Duodenal mucosa (tissue), 2 donors: ENCODE results near the gene CDC23.
"Not testable (repeated sequence)": the region's sequence is repeated elsewhere in the genome, so short reads cannot be mapped to it uniquely, and the experiment has no call there.

Experiments used
- H3K27ac ChIP-seq: one replicate; pipeline ENCODE4 v1.7.0; 2013; ENCODE audit warnings: low read depth, low read length
- H3K27me3 ChIP-seq, 2 donors: one replicate each; pipeline ENCODE4 v1.7.0; 2013; ENCODE audit warnings: low read length in 2 of 2, control low read depth in 1 of 2; ENCODE audit not compliant: insufficient read depth in 2 of 2, control insufficient read depth in 1 of 2
- H3K36me3 ChIP-seq, 2 donors: one replicate each; pipeline ENCODE4 v1.7.0; 2013; ENCODE audit warnings: low read length in 2 of 2, control low read depth in 1 of 2; ENCODE audit not compliant: insufficient read depth in 2 of 2, control insufficient read depth in 1 of 2
- H3K4me1 ChIP-seq, 2 donors: one replicate each; pipeline ENCODE4 v1.7.0; 2013; ENCODE audit warnings: low read length in 2 of 2, control low read depth in 1 of 2; ENCODE audit not compliant: insufficient read depth in 2 of 2, control insufficient read depth in 1 of 2
- H3K4me3 ChIP-seq, 2 donors: one replicate each; pipeline ENCODE4 v1.7.0; 2013; ENCODE audit warnings: low read length in 2 of 2, low read depth in 1 of 2
- H3K9ac ChIP-seq, 2 donors: one replicate each; pipeline ENCODE4 v1.7.0; 2013; ENCODE audit warnings: low read length in 2 of 2, low read depth in 1 of 2
- H3K9me3 ChIP-seq, 2 donors: one replicate each; pipeline ENCODE4 v1.7.0; 2013; ENCODE audit warnings: low read length in 2 of 2, control low read depth in 1 of 2; ENCODE audit not compliant: control insufficient read depth in 1 of 2

CDC23 gene

DNA sequence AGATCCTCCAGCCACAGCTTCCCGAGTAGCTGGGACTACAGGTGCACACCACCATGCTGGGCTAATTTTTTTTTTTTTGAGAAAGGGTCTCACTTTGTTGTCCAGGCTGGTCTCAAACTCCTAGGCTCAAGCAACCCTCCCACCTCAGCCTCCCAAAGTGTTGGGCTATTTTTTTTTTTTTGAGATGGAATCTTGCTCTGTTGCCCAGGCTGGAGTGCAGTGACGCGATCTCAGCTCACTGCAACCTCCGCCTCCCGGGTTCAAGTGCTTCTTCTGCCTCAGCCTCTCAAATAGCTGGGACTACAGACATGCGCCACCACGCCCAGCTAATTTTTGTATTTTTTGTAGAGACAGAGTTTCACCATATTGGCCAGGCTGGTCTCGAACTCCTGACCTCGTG is 57.1 kb downstream of the CDC23 start:
- H3K4me1 ChIP-seq, H3K27ac ChIP-seq, H3K9me3 ChIP-seq, H3K27me3 ChIP-seq, H3K4me3 ChIP-seq, H3K9ac ChIP-seq: not testable (repeated sequence)
- peaks cover 32 to 43% of the 10 kb centered on the region in 2 donors for H3K36me3 ChIP-seq

DNA sequence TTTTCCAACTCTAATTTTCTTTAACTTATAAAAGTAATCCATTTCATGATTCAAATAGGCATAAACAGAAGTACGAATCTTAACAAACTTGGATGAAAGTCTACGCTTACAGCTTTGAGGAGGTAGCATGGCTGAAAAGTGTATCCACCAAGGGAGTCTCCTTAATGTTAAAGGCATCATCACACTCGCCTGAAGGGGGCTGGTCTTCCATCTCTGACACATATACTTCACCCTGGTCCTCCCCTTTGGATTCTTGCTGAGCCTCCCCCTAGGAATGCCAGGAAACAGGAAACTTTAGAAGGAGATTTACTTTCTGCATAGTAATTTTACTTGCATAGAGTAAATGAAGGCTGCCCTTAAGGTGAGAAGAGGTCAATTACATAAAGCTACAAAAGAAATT is 63.6 kb downstream of the CDC23 start:
- Histone ChIP-seq H3K36me3 (no peaks in the 10 kb centered on the region), H3K9ac (no peak overlapping the region), H3K4me1 (no peaks in the 10 kb centered on the region), H3K27me3 (no peaks in the 10 kb centered on the region), H3K27ac (no peak overlapping the region), H3K9me3 (no peaks in the 10 kb centered on the region), H3K4me3 (no peak overlapping the region)

DNA sequence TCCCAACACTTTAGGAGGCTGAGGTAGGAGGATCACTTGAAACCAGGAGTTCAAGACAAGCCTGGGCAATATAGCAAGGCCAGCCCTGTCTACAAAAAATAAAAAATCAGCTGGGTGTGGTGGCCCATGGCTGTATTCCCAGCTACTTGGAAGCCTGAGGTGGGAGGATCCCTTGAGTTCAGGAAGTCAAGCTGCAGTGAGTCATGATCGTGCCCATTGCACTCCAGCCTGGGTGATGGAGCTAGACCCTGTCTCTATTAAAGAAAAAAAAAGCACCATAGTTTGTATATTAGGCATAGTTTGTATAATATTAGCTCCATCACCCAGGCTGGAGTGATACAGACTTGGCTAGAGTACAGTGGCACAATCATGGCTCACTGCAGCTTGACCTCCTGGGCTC is 64.3 kb downstream of the CDC23 start:
- Histone ChIP-seq H3K4me1 (no peaks in the 10 kb centered on the region), H3K27ac (no peak overlapping the region), H3K36me3 (no peaks in the 10 kb centered on the region), H3K27me3 (no peaks in the 10 kb centered on the region), H3K4me3 (no peak overlapping the region), H3K9ac (no peak overlapping the region), H3K9me3 (no peaks in the 10 kb centered on the region)

DNA sequence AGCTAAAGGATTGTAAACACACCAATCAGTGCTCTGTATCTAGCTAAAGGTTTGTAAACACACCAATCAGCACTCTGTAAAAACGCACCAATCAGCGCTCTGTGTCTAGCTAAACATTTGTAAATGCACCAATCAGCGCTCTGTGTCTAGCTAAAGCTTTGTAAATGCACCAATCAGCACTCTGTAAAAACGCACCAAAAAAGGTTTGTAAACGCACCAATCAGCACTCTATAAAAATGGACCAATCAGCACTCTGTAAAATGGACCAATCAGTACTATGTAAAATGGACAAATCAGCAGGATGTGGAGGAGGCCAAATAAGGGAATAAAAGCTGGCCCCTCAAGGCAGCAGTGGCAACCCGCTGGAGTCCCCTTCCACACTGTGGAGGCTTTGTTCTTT is 69.5 kb downstream of the CDC23 start:
- H3K9ac ChIP-seq, H3K9me3 ChIP-seq, H3K4me3 ChIP-seq, H3K27ac ChIP-seq, H3K4me1 ChIP-seq, H3K27me3 ChIP-seq, H3K36me3 ChIP-seq: not testable (repeated sequence)

DNA sequence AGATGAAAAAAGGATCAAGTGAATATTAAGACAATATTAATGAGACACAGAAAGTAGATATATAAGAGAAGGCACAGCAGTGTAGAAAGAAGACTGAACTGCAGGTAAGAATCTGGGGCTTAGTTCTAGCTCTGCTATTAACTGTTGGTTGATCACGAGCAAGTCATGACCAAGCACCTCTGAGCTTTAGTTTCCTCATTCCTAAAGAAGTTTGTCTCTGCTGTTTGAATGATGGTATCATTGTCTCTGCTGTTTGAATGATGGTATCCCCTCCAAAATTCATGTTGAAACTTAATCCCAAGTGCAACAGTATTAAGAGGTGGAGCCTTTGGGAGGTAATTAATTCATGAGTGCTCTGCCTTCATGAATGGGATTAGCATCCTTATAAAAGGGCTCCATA is 71.4 kb downstream of the CDC23 start:
- Histone ChIP-seq H3K4me1 (peaks cover 0 to 6% of the 10 kb centered on the region in 2 donors), H3K27ac (no peak overlapping the region), H3K4me3 (no peak overlapping the region), H3K9ac (no peak overlapping the region), H3K9me3 (no peaks in the 10 kb centered on the region), H3K36me3 (no peaks in the 10 kb centered on the region), H3K27me3 (no peaks in the 10 kb centered on the region)

DNA sequence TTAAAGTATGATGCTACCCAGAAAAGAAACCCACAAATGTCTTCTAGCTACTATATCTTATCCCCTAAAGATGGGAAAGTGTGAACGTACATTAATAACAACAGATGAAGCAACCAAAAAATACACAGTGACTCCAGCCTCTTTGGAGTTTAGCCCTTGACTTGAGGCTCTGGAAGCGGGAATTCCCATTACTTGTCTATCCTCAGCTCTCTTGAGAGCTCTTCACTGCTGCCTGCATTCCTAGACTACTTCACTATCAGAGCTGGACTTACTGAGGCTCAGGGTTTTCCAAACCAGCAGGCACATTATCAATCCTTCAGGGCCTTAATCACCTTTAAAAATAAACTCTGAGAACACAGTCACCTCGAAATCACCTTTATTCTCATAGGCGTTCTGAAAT is 72.9 kb downstream of the CDC23 start:
- no peaks in the 10 kb centered on the region for H3K9me3 ChIP-seq
- H3K4me1 ChIP-seq = peaks cover 0 to 6% of the 10 kb centered on the region in 2 donors
- no peaks in the 10 kb centered on the region for H3K27me3 ChIP-seq
- H3K4me3 ChIP-seq = no peak overlapping the region
- no peaks in the 10 kb centered on the region for H3K36me3 ChIP-seq
- no peak overlapping the region for H3K9ac ChIP-seq
- no peak overlapping the region for H3K27ac ChIP-seq

DNA sequence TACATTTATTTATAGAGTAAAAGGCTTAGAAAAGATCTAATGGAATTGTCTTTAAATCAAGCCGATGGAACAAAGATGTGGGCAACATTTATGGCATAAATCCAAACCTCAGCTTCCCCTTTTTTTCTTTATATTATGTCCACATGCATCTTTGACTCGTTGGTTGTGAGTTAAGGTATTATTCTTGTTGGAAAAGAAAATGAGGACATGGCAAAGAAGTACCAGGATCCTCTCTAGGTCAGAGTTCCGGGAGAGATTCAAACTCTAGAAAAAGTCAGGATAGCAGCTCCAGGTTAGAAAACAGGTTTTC is 73.4 kb downstream of the CDC23 start:
- Histone ChIP-seq H3K9me3 (no peaks in the 10 kb centered on the region), H3K27ac (no peak overlapping the region), H3K4me3 (peak overlapping the region in 1 of 2 donors; percentile 60), H3K9ac (no peak overlapping the region), H3K36me3 (no peaks in the 10 kb centered on the region), H3K4me1 (peaks cover 0 to 6% of the 10 kb centered on the region in 2 donors), H3K27me3 (no peaks in the 10 kb centered on the region)

DNA sequence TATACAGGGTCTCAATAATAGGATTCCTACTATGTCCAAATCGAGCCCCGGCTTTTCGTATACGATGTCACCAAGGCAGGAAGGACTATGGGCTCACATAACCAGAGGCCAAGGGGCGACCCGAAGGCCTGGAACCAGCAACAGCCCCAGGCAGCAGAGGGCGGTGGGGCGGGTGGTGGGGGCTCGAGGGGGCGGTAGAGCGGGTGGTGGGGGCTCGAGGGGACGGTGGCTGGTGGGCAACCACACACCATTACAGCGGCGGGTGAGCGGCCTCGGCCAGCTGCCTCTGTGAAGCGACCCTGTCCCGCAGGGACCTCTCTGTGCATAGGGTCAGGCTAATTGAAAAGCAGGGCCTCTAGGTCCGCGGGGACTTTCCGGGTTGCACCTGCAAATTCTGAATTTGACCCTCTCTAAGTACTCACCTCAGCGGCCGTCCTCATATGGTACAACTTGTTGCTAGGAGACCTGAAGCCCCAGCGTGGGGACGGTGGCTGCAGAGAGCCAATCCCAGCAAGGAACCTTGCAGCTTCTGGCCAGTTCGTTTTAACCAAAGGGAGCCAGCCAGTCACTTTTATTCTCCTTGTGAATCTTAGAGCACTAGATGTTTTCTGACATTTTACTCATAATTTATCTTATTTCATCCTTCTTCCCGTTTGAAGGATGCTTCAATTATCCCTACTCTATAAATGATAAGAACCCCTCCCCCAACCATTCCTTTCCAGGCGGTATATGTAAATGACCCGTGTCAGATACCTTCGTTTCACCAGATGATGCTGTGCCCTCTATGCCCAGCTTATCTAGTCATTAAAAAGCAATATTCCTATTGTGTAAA is 74.0 kb downstream of the CDC23 start, which contains the start of gene NME5:
NME5 (minus strand) TSS at position 480 of the 832 bp plus-strand sequence. CDS start 648 bp downstream, outside the sequence.
- H3K36me3 ChIP-seq = no peaks in the 10 kb centered on the region
- H3K27me3 ChIP-seq = no peaks in the 10 kb centered on the region
- H3K9ac ChIP-seq = no peak within 1 kb of the TSS
- H3K9me3 ChIP-seq = no peaks in the 10 kb centered on the region
- no peak within 1 kb of the TSS for H3K27ac ChIP-seq
- peaks cover 0 to 6% of the 10 kb centered on the region in 2 donors for H3K4me1 ChIP-seq
- peak within 1 kb of the TSS; percentile 60 to 64 for H3K4me3 ChIP-seq
